ENCODE measurements around the gene RASSF1. TPM values are rescaled to one million over a fixed set of nuclear protein-coding genes. Genes with fewer than 3 reads are reported as not detected.

Gene RASSF1
- total RNA-seq, 5 donors from 2014 or later (not counting 1 experiment from before 2014, with no cell fraction given), result 73.2 to 153 (median 79.6) TPM

DNA sequence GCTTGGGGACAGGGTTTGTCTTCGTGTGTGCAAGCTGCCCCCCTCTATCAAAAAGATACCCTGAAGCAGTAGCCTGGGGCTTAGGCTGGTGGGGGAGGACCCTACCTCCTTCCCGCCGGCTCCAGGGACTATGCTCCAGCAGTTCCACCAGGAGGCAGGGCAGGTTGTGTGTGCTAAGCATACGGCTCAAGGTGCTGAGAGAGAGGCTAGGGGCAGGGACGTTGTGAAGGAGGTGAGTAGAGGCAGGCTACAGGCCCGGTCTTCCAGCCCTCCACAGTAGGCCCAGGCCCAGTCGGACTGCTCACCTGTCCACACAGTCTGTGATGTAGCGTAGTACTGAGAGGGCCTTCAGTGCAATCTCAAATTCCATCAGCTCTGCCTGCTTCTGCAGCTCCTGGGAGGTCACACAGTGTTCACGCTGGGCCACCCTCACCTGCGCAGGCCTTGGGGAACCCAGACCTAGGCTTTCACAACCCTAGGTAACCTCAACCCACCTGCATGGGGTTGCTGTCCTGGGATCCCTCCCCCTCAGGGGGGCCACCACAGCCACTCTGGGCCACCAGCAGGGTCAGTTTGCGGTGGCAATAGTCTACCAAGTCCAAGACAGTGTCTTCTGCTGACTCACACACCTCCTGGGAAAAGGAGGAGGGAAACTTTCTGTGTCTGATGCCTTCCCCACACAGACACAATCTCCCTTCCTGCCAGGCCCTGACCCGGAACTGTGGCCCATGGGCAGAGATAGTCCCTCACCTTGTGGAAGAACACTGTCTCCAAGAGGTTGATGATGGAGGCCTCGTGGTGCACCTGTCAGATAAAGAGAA is 2.4 kb upstream of the RASSF1 start:
- Histone ChIP-seq H3K36me3 (ENCODE audit: control insufficient read depth in 2 of 2, extremely low read depth in 1 of 2, insufficient read depth in 1 of 2, low read length in 1 of 2) (peaks cover 0 to 8% of the 10 kb centered on the region in 2 donors), H3K27ac (ENCODE audit: low read length) (no peak overlapping the region), H3K9me3 (no peaks in the 10 kb centered on the region), H3K27me3 (replicated peaks in 1 of 2; ENCODE audit: control insufficient read depth in 2 of 2, extremely low read depth in 1 of 2, insufficient read depth in 2 of 2, low read length in 1 of 2) (no peaks in the 10 kb centered on the region), H3K4me1 (ENCODE audit: control insufficient read depth in 1 of 2, extremely low read depth in 1 of 2, insufficient read depth in 2 of 2, low read length in 2 of 2) (peaks cover 23 to 80% of the 10 kb centered on the region in 2 experiments), H3K4me3 (ENCODE audit: control insufficient read depth in 1 of 2, extremely low read depth in 1 of 2, low read length in 1 of 2) (no peak overlapping the region)
- DNase-seq, result no peak
- ATAC-seq (replicated peaks in 1 of 4), result no peak
- Mint-ChIP-seq H3K27me3 (no peaks in the 10 kb centered on the region), H3K36me3 (peaks cover 3% of the 10 kb centered on the region), H3K27ac (peak overlapping the region; percentile 87 to 94), H3K9me3 (no peaks in the 10 kb centered on the region), H3K4me1 (peaks cover 42 to 63% (median 55%) of the 10 kb centered on the region in 3 donors), H3K4me3 (no peak overlapping the region)
- POLR2A ChIA-PET, result no interaction called here
- WGBS (ENCODE audit: insufficient coverage), result 94% methylated on average over 7 of the region's 13 CpGs
- CTCF ChIA-PET, result no interaction called here

DNA sequence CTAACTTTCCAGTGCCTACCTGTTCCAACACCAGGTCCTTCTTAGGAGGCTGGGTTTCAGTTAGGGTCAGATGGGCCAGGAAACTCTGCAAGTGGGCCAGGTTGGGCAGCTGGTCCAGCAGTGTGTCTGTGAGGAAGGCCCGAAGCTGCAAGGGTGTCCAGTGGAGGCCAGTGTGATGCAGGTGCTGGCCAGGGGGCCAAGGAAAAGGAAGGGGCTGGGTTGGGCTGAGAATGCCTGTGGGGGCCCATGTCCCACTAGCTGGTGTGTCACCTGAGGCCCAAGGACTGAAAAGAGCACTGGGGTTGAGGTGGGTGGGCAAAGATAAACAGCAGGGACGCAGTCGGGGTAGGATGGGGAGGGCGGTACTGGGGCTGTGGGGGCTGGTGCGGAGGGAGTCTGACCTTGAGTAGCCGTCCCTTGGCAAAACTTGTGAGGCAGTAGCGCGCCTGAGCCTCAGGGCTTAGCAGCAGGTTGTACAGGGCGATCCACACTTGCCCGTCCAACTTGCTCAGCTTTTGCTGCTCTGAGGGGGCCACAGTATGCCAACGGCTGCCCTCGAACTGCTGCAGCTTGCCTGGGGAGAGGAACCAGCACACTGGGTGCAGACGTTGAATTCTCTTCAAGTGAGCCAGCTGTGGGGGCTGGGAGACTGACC is 1.5 kb upstream of the RASSF1 start:
- ChIA-PET CTCF (no interaction called here), POLR2A (no interaction called here)
- WGBS (ENCODE audit: insufficient coverage), result 94% methylated on average over 13 of the region's 13 CpGs
- Mint-ChIP-seq H3K27ac (peak overlapping the region; percentile 87 to 94), H3K4me1 (peaks cover 35 to 57% (median 48%) of the 10 kb centered on the region in 3 donors), H3K27me3 (no peaks in the 10 kb centered on the region), H3K36me3 (no peaks in the 10 kb centered on the region), H3K9me3 (no peaks in the 10 kb centered on the region), H3K4me3 (peak overlapping the region; percentile 7 to 37 (median 34))
- Histone ChIP-seq H3K36me3 (ENCODE audit: control insufficient read depth in 2 of 2, extremely low read depth in 1 of 2, insufficient read depth in 1 of 2, low read length in 1 of 2) (no peaks in the 10 kb centered on the region), H3K27ac (ENCODE audit: low read length) (peak overlapping the region; percentile 97), H3K4me3 (ENCODE audit: control insufficient read depth in 1 of 2, extremely low read depth in 1 of 2, low read length in 1 of 2) (no peak overlapping the region), H3K4me1 (ENCODE audit: control insufficient read depth in 1 of 2, extremely low read depth in 1 of 2, insufficient read depth in 2 of 2, low read length in 2 of 2) (peaks cover 25 to 77% of the 10 kb centered on the region in 2 experiments), H3K27me3 (replicated peaks in 1 of 2; ENCODE audit: control insufficient read depth in 2 of 2, extremely low read depth in 1 of 2, insufficient read depth in 2 of 2, low read length in 1 of 2) (no peaks in the 10 kb centered on the region), H3K9me3 (no peaks in the 10 kb centered on the region)
- ATAC-seq (replicated peaks in 1 of 4), result no peak
- DNase-seq, result no peak

DNA sequence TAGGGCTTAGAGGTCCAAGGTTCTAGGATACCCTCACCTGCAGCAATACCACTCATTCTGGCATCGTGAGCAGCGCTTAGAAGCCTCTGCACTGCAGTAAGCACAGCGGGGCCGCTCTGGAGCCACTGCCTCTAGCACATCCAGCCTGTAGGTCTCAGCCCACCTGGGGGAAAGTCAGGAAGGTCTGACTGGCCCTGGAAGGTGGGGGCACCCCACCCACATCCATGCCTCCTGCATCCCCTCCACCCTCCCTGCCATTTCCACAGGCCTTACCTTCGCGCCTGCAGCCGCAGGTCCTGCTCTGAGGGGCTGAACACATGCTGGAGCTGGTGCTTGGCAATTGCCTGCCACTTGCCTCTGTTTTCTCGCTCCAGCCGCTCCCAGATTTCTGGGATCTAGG is 901 bp upstream of the RASSF1 start:
- peak overlapping the region; percentile 97 for H3K27ac ChIP-seq (ENCODE audit: low read length)
- DNase-seq, result peak in 1 of 35 experiments; percentile 47
- no peaks in the 10 kb centered on the region for H3K9me3 Mint-ChIP-seq
- POLR2A ChIA-PET, result interaction anchor here in 1 of 2 donors (0.6 kb wide), 1 partner anchor 28 kb away, joined by 12 read pairs; no protein-coding TSS in a partner anchor
- H3K4me3 ChIP-seq (ENCODE audit: control insufficient read depth in 1 of 2, extremely low read depth in 1 of 2, low read length in 1 of 2), result peak overlapping the region; percentile 52 to 84
- H3K27me3 ChIP-seq (replicated peaks in 1 of 2; ENCODE audit: control insufficient read depth in 2 of 2, extremely low read depth in 1 of 2, insufficient read depth in 2 of 2, low read length in 1 of 2), result no peaks in the 10 kb centered on the region
- ATAC-seq (replicated peaks in 1 of 4), result no peak
- no peaks in the 10 kb centered on the region for H3K9me3 ChIP-seq
- H3K4me3 Mint-ChIP-seq, result peak overlapping the region; percentile 73 to 88 (median 86)
- H3K4me1 ChIP-seq (ENCODE audit: control insufficient read depth in 1 of 2, extremely low read depth in 1 of 2, insufficient read depth in 2 of 2, low read length in 2 of 2), result peaks cover 25 to 77% of the 10 kb centered on the region in 2 experiments
- H3K4me1 Mint-ChIP-seq, result peaks cover 39 to 56% (median 48%) of the 10 kb centered on the region in 3 donors
- WGBS (ENCODE audit: insufficient coverage), result 82% methylated on average over 5 of the region's 9 CpGs
- peak overlapping the region; percentile 89 to 94 for H3K27ac Mint-ChIP-seq
- CTCF ChIA-PET, result no interaction called here
- H3K36me3 ChIP-seq (ENCODE audit: control insufficient read depth in 2 of 2, extremely low read depth in 1 of 2, insufficient read depth in 1 of 2, low read length in 1 of 2), result no peaks in the 10 kb centered on the region
- no peaks in the 10 kb centered on the region for H3K36me3 Mint-ChIP-seq
- no peaks in the 10 kb centered on the region for H3K27me3 Mint-ChIP-seq

DNA sequence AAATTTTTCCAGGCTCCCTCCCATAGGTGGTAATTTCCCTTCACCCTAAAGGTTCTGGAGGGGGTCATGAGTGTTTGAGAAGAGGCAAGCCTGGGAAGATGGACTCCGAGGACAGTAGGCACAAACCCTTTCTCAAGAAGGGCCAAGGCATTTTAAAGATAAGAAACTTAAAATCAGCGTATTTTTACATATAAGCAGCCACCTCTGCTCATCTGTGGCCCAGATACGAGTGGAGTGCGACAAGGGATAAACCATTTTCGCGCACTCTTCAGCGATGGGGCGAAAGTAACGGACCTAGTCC is 539 bp downstream of the RASSF1 start:
- WGBS (ENCODE audit: insufficient coverage), result 7% methylated on average over 8 of the region's 9 CpGs
- H3K4me3 ChIP-seq (ENCODE audit: control insufficient read depth in 1 of 2, extremely low read depth in 1 of 2, low read length in 1 of 2), result peak overlapping the region; percentile 52 to 84
- H3K27me3 Mint-ChIP-seq, result no peaks in the 10 kb centered on the region
- POLR2A ChIA-PET, result no interaction called here
- ATAC-seq (replicated peaks in 1 of 4) (no peak), DNase-seq (no peak)
- H3K9me3 ChIP-seq, result no peaks in the 10 kb centered on the region
- no peaks in the 10 kb centered on the region for H3K9me3 Mint-ChIP-seq
- H3K4me3 Mint-ChIP-seq, result peak overlapping the region; percentile 86 to 90 (median 88)
- H3K4me1 Mint-ChIP-seq, result peaks cover 46 to 60% (median 51%) of the 10 kb centered on the region in 3 donors
- peaks cover 0 to 5% of the 10 kb centered on the region in 2 donors for H3K36me3 ChIP-seq (ENCODE audit: control insufficient read depth in 2 of 2, extremely low read depth in 1 of 2, insufficient read depth in 1 of 2, low read length in 1 of 2)
- H3K27ac ChIP-seq (ENCODE audit: low read length), result peak overlapping the region; percentile 97
- H3K27ac Mint-ChIP-seq, result peak overlapping the region; percentile 93 to 95
- peaks cover 25 to 78% of the 10 kb centered on the region in 2 experiments for H3K4me1 ChIP-seq (ENCODE audit: control insufficient read depth in 1 of 2, extremely low read depth in 1 of 2, insufficient read depth in 2 of 2, low read length in 2 of 2)
- H3K36me3 Mint-ChIP-seq, result no peaks in the 10 kb centered on the region
- CTCF ChIA-PET, result interaction anchor here in 1 of 2 donors (0.7 to 1.5 kb wide), 5 partner anchors 10 to 202 kb away, joined by 3 to 7 read pairs (median 3); partner anchors contain the start of genes CYB561D2, HYAL3, NAA80 and NPRL2
- no peaks in the 10 kb centered on the region for H3K27me3 ChIP-seq (replicated peaks in 1 of 2; ENCODE audit: control insufficient read depth in 2 of 2, extremely low read depth in 1 of 2, insufficient read depth in 2 of 2, low read length in 1 of 2)

DNA sequence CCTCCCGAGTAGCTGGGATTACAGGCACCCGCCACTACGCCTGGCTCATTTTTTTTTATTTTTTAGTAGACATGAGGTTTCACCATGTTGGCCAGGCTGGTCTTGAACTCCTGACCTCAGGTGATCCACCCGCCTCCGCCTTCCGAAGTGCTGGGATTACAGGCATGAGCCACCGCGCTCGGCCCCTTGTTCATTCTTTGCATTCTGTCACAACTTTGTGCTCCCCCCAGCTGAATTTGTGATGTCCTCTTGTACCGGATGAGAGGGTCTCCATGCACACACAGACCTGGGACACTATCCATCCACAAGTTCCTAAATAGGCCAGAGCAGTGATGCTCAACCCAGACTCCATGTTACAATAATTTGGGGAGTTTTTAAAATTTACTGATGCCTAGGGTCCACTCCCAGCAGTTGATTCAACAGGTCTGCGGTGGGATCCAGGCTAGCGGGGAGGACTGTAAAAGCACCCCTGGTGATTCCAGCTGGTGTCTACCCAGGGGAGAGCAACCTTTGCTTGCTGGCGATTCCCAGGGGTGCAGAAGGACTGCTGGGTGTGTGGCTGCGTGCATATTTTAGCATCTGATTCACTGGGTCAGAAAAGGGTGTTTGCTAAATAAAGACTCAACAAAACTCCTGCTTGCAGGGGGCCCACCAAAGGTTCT is 1.0 kb downstream of the RASSF1 start:
- H3K4me1 ChIP-seq (ENCODE audit: control insufficient read depth in 1 of 2, extremely low read depth in 1 of 2, insufficient read depth in 2 of 2, low read length in 2 of 2), result peaks cover 25 to 79% of the 10 kb centered on the region in 2 experiments
- peak overlapping the region; percentile 86 to 90 (median 88) for H3K4me3 Mint-ChIP-seq
- no peak for ATAC-seq (replicated peaks in 1 of 4)
- ChIA-PET CTCF (interaction anchor here in 1 of 2 donors (0.7 to 1.5 kb wide), 4 partner anchors 11 to 172 kb away, joined by 3 to 7 read pairs (median 4); partner anchors contain the start of genes CYB561D2, HYAL3, NAA80 and NPRL2), POLR2A (no interaction called here)
- H3K9me3 ChIP-seq, result no peaks in the 10 kb centered on the region
- no peaks in the 10 kb centered on the region for H3K36me3 Mint-ChIP-seq
- no peaks in the 10 kb centered on the region for H3K9me3 Mint-ChIP-seq
- peak overlapping the region; percentile 52 to 84 for H3K4me3 ChIP-seq (ENCODE audit: control insufficient read depth in 1 of 2, extremely low read depth in 1 of 2, low read length in 1 of 2)
- H3K4me1 Mint-ChIP-seq, result peaks cover 51 to 60% (median 54%) of the 10 kb centered on the region in 3 donors
- H3K36me3 ChIP-seq (ENCODE audit: control insufficient read depth in 2 of 2, extremely low read depth in 1 of 2, insufficient read depth in 1 of 2, low read length in 1 of 2), result peaks cover 0 to 6% of the 10 kb centered on the region in 2 donors
- peak overlapping the region; percentile 97 for H3K27ac ChIP-seq (ENCODE audit: low read length)
- 51% methylated on average over 8 of the region's 14 CpGs for WGBS (ENCODE audit: insufficient coverage)
- H3K27me3 ChIP-seq (replicated peaks in 1 of 2; ENCODE audit: control insufficient read depth in 2 of 2, extremely low read depth in 1 of 2, insufficient read depth in 2 of 2, low read length in 1 of 2), result no peaks in the 10 kb centered on the region
- H3K27ac Mint-ChIP-seq, result peak overlapping the region; percentile 93 to 95
- DNase-seq, result no peak
- H3K27me3 Mint-ChIP-seq, result no peaks in the 10 kb centered on the region

DNA sequence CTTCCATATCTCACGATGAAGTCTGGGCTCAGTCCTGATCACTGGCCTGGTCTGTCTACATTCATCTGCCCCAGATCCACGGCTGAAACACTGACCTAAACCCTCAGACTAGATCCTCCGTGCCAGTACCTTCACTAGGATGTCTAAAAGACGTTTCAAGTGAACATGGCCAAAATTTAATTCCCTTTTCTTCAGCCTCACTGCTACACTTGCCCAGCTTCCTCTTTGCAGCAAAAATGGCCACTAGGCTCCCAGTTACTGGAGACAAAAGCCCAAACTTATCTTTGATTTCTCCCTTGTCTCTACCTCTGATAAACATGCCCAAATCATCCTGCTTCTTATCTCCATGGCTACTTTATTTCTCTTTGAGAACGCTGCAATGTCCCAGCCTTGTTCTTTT is 1.7 kb downstream of the RASSF1 start:
- peak overlapping the region; percentile 93 to 95 for H3K27ac Mint-ChIP-seq
- DNase-seq, result no peak

More for the DNA sequence above, 1.7 kb downstream of the RASSF1 start:
- peaks cover 29 to 85% of the 10 kb centered on the region in 2 experiments for H3K4me1 ChIP-seq (ENCODE audit: control insufficient read depth in 1 of 2, extremely low read depth in 1 of 2, insufficient read depth in 2 of 2, low read length in 2 of 2)
- peak overlapping the region; percentile 86 to 90 (median 88) for H3K4me3 Mint-ChIP-seq
- peak overlapping the region; percentile 97 for H3K27ac ChIP-seq (ENCODE audit: low read length)
- H3K4me3 ChIP-seq (ENCODE audit: control insufficient read depth in 1 of 2, extremely low read depth in 1 of 2, low read length in 1 of 2), result peak overlapping the region; percentile 35 to 84
- H3K27me3 ChIP-seq (replicated peaks in 1 of 2; ENCODE audit: control insufficient read depth in 2 of 2, extremely low read depth in 1 of 2, insufficient read depth in 2 of 2, low read length in 1 of 2), result no peaks in the 10 kb centered on the region
- no peaks in the 10 kb centered on the region for H3K27me3 Mint-ChIP-seq
- no peaks in the 10 kb centered on the region for H3K9me3 ChIP-seq
- H3K36me3 ChIP-seq (ENCODE audit: control insufficient read depth in 2 of 2, extremely low read depth in 1 of 2, insufficient read depth in 1 of 2, low read length in 1 of 2), result peaks cover 0 to 10% of the 10 kb centered on the region in 2 donors
- no peak for ATAC-seq (replicated peaks in 1 of 4)
- 31% methylated on average over 4 of the region's 5 CpGs for WGBS (ENCODE audit: insufficient coverage)
- H3K9me3 Mint-ChIP-seq, result no peaks in the 10 kb centered on the region
- ChIA-PET POLR2A (no interaction called here), CTCF (interaction anchor here in 1 of 2 donors (0.7 to 1.4 kb wide), 2 partner anchors 40 to 173 kb away, joined by 4 to 7 read pairs; partner anchors contain the start of genes HYAL3 and NAA80)
- H3K4me1 Mint-ChIP-seq, result peaks cover 57 to 66% (median 60%) of the 10 kb centered on the region in 3 donors
- H3K36me3 Mint-ChIP-seq, result no peaks in the 10 kb centered on the region
